GM21825 (cell line): ENCODE measurements around the gene FRMD1.
"Not testable (repeated sequence)": the region's sequence is repeated elsewhere in the genome, so short reads cannot be mapped to it uniquely, and the experiment has no call there.

ENCODE experiments used
- ATAC-seq: cut with Tn5 transposase; IDR thresholded peaks from one replicate; pipeline ENCODE4 v1.9.1; 2021; ENCODE audit warnings: mild to moderate bottlenecking, moderate library complexity; ENCODE audit not compliant: unreplicated experiment

The FRMD1 gene

GRCh38 chr6:168081858-168082546 is 3.0 kb upstream of the FRMD1 start:
- ATAC-seq = no peak

- ATAC-seq = no peak
Measured at GRCh38 chr6:168080393-168081077, 1.5 kb upstream of the FRMD1 start.

GRCh38 chr6:168078175-168078942 is 653 bp downstream of the FRMD1 start:
- no peak for ATAC-seq

GRCh38 chr6:168077401-168077800 is 1.6 kb downstream of the FRMD1 start:
- not testable (repeated sequence) for ATAC-seq

- ATAC-seq = no peak
Measured at GRCh38 chr6:168075787-168076202, 3.2 kb downstream of the FRMD1 start.

- ATAC-seq = no peak
Measured at GRCh38 chr6:168075216-168075615, 3.8 kb downstream of the FRMD1 start.

GRCh38 chr6:168073937-168074730 is 4.9 kb downstream of the FRMD1 start:
- ATAC-seq = no peak

- ATAC-seq = no peak
Measured at GRCh38 chr6:168072730-168073129, 6.3 kb downstream of the FRMD1 start.

GRCh38 chr6:168072261-168072660 is 6.8 kb downstream of the FRMD1 start:
- no peak for ATAC-seq

GRCh38 chr6:168071620-168072019 is 7.4 kb downstream of the FRMD1 start:
- no peak for ATAC-seq

GRCh38 chr6:168070804-168071203 is 8.2 kb downstream of the FRMD1 start:
- ATAC-seq = no peak

GRCh38 chr6:168067081-168067759 is 11.8 kb downstream of the FRMD1 start:
- no peak for ATAC-seq

GRCh38 chr6:168064226-168064807 is 14.7 kb downstream of the FRMD1 start:
- ATAC-seq = no peak

GRCh38 chr6:168063431-168063830 is 15.6 kb downstream of the FRMD1 start:
- no peak for ATAC-seq

GRCh38 chr6:168062346-168063289 is 16.4 kb downstream of the FRMD1 start:
- ATAC-seq = no peak

GRCh38 chr6:168061269-168062210 is 17.5 kb downstream of the FRMD1 start:
- no peak for ATAC-seq

- ATAC-seq = no peak
Measured at GRCh38 chr6:168060521-168060931, 18.5 kb downstream of the FRMD1 start.
